ENCODE data around the gene DNAJB14.

DNA sequence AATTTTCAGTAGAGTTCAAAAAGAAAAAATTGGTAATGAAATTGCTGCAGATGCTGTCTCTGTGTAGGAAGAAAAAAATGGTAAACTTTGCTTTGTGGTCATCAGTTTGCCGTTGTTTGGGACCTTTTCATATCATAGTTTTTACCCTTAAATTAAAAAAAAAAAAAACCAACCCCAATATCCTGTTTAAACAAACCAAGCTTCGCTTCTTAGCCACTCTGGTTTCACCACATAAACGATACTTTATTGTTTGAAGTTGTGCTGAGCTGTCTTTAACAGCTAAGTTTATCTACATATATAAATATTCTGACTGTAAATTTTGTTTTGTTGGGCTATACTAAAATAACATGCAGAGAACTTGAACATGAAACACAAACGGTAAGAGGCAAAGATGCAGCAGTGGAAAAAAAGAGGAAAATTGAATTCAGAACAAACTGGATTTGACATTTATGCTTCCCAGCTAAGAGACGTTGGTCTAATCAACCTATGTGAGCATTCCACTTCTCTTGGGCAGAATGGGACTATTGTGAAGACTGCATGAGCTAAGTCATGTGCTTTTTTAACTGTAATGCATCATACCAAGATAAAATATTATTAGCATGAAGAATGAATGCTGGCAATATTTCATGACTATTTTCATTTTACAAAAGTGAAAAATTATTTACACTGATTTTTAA is 19.4 kb upstream of the DNAJB14 start:
- TF ChIP-seq CTCF (IDR thresholded peaks at IDR 0.05) (no peak), POLR2A (IDR thresholded peaks at IDR 0.05) (no peak), EP300 (IDR thresholded peaks at IDR 0.05) (no peak)

All from stomach (tissue), 4 donors.